Brain microvascular endothelial cell (primary cell): ENCODE measurements around the gene MAD2L1.
"Not testable (repeated sequence)": the region's sequence is repeated elsewhere in the genome, so short reads cannot be mapped to it uniquely, and the experiment has no call there.

Experiments used
- DNase-seq: peaks from one replicate; pipeline ENCODE4 v3.0.0-alpha.2; 2020
- H3K27ac ChIP-seq: fragments of 250-450 bp; sonication (Bioruptor Pico); 2 replicates; pipeline ENCODE4 v1.5.1; 2020; ENCODE audit warnings: mild to moderate bottlenecking, moderate library complexity
- H3K27me3 ChIP-seq: fragments of 250-450 bp; sonication (Bioruptor Pico); replicated peaks from 2 replicates; pipeline ENCODE4 v1.5.1; 2020; ENCODE audit warnings: mild to moderate bottlenecking
- H3K36me3 ChIP-seq: fragments of 250-450 bp; sonication (Bioruptor Pico); replicated peaks from 2 replicates; pipeline ENCODE4 v1.5.1; 2020; ENCODE audit warnings: mild to moderate bottlenecking
- H3K4me3 ChIP-seq: 2 replicates; pipeline ENCODE4 v1.5.1; 2011; ENCODE audit warnings: low read depth, mild to moderate bottlenecking, control low read depth, low read length, moderate library complexity
- CTCF ChIP-seq: IDR thresholded peaks from 2 replicates; pipeline ENCODE4 v1.5.1; 2011; ENCODE audit warnings: low read depth, mild to moderate bottlenecking, moderate library complexity, low read length, control low read depth, inconsistent platforms; ENCODE audit errors: missing control alignments
- in situ Hi-C: cut with HindIII; loops from 2 replicates; pipeline ENCODE4 v1.10.0; 2017; ENCODE audit warnings: low sequenced_read_pairs, low pct_ligation_motif_present

Gene MAD2L1

GRCh38 chr4:120065974-120066516 lies 603 bp downstream of the MAD2L1 start:
- Histone ChIP-seq H3K4me3 (peak overlapping the region; percentile 79), H3K27me3 (no peaks in the 10 kb centered on the region), H3K36me3 (no peaks in the 10 kb centered on the region), H3K27ac (peak overlapping the region; percentile 87)
- TF ChIP-seq CTCF = no peak
- in situ Hi-C loops = no loop called here
- no peak for DNase-seq

GRCh38 chr4:120064887-120065286 lies 1.8 kb downstream of the MAD2L1 start:
- no peak overlapping the region for H3K27ac ChIP-seq
- no peak overlapping the region for H3K4me3 ChIP-seq
- no peak for TF ChIP-seq CTCF
- H3K27me3 ChIP-seq = no peaks in the 10 kb centered on the region
- in situ Hi-C loops = no loop called here
- H3K36me3 ChIP-seq = no peaks in the 10 kb centered on the region
- DNase-seq = no peak

- H3K4me3 ChIP-seq, H3K27ac ChIP-seq, DNase-seq, H3K27me3 ChIP-seq, in situ Hi-C loops, H3K36me3 ChIP-seq: not testable (repeated sequence)
Measured at GRCh38 chr4:120063711-120064110, 2.9 kb downstream of the MAD2L1 start.

- Histone ChIP-seq H3K36me3 (no peaks in the 10 kb centered on the region), H3K27ac (no peak overlapping the region), H3K4me3 (no peak overlapping the region), H3K27me3 (no peaks in the 10 kb centered on the region)
- DNase-seq = no peak
- TF ChIP-seq CTCF = no peak
- in situ Hi-C loops = no loop called here
Measured at GRCh38 chr4:120062663-120063195, 3.9 kb downstream of the MAD2L1 start.

GRCh38 chr4:120059036-120059435 lies 7.6 kb downstream of the MAD2L1 start:
- no peaks in the 10 kb centered on the region for H3K27me3 ChIP-seq
- TF ChIP-seq CTCF = no peak
- no peak for DNase-seq
- no peaks in the 10 kb centered on the region for H3K36me3 ChIP-seq
- no peak overlapping the region for H3K27ac ChIP-seq
- in situ Hi-C loops = no loop called here
- no peak overlapping the region for H3K4me3 ChIP-seq

GRCh38 chr4:120057416-120057815 lies 9.2 kb downstream of the MAD2L1 start:
- Histone ChIP-seq H3K27me3 (no peaks in the 10 kb centered on the region), H3K4me3 (no peak overlapping the region), H3K36me3 (no peaks in the 10 kb centered on the region), H3K27ac (no peak overlapping the region)
- in situ Hi-C loops = no loop called here
- no peak for DNase-seq
- no peak for TF ChIP-seq CTCF
